ENCODE measurements around the gene CBL. TPM values are rescaled to one million over a fixed set of nuclear protein-coding genes. Genes with fewer than 3 reads are reported as not detected.
A peak's percentile ranks its signal among the peaks of the same experiment; 100 is the strongest.

CBL gene
- total RNA-seq: 13.2 and 20.7 TPM in 2 replicates

DNA sequence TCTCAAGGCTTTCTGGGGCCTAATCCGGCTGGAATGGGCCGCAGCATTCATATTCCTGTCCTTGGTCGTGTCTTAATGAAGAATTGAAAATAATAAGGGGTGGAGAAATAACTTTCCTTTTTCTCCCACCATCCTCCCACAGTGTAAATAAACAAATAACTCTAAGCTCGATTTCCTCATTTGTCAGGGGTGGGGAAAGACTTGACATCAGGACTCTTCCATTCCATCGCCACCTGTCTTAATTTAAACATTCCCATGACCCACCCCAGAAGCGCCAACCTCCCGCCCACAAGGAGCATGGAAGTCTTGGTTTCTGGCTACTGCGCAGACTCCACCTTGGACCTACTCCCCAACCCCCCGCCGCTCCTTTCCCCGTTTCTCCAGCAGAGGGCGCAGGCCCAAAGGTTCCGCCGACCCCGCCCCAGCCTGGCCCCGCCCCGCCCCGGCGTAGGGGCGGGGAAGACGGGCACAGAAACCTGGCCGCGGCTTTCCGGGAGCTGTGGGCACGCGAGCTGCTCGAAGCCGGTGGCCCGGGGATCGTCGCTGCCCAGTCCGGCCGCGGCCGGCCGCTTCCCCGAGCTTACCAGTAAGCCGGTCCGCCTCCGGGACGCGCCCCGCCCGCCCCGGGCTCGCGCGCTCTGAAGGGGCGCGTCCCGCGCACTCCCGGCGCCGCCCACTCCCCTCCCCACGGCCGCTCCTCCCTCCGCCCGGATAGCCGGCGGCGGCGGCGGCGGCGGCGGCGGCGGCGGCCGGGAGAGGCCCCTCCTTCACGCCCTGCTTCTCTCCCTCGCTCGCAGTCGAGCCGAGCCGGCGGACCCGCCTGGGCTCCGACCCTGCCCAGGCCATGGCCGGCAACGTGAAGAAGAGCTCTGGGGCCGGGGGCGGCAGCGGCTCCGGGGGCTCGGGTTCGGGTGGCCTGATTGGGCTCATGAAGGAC is at the start of gene CBL:
TSS of gene CBL (plus strand) at position 766 of the 937 bp plus-strand sequence. CDS start at position 845, 79 bp downstream.
- peak; percentile 90 for DNase-seq (ENCODE audit: low read depth)
- peak within 1 kb of the TSS; percentile 95 for H3K4me3 ChIP-seq (ENCODE audit: low read depth, low read length)
- TF ChIP-seq CTCF (IDR thresholded peaks at IDR 0.05; ENCODE audit: insufficient read depth, low read depth, low read length): peak; percentile 80

GRCh38 chr11:119156496-119156895 is 49.6 kb upstream of the CBL start:
- no peak for TF ChIP-seq CTCF (IDR thresholded peaks at IDR 0.05; ENCODE audit: insufficient read depth, low read depth, low read length)

DNA sequence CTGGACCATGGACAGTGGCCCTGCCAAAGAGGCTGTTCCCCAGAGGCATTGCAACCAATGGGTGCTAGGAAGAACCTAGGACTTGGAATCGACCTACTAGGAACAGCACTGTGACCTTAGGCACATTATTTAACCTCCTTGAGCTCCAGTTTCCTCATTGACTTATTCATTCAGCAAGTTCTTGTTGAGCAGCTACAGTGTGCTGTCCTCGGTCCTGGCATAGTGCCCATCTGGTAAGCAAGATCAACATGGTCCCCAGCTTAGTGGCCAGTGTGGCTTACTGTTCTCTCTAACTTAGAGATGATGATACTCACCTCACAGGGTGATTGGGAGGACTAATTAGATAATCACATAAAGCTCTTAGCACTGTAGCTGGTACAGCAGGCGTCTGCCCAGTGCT is 49.1 kb upstream of the CBL start:
- no peak for TF ChIP-seq CTCF (IDR thresholded peaks at IDR 0.05; ENCODE audit: insufficient read depth, low read depth, low read length)
- H3K4me3 ChIP-seq (ENCODE audit: low read depth, low read length): no peak overlapping the region
- DNase-seq (ENCODE audit: low read depth): no peak

More at GRCh38 chr11:119156496-119156895, 49.6 kb upstream of the CBL start:
- DNase-seq (ENCODE audit: low read depth): no peak
- no peak overlapping the region for H3K4me3 ChIP-seq (ENCODE audit: low read depth, low read length)

- no peak for DNase-seq (ENCODE audit: low read depth)
- H3K4me3 ChIP-seq (ENCODE audit: low read depth, low read length): no peak overlapping the region
- TF ChIP-seq CTCF (IDR thresholded peaks at IDR 0.05; ENCODE audit: insufficient read depth, low read depth, low read length): no peak
Observed at GRCh38 chr11:119158467-119158866, 47.7 kb upstream of the CBL start.

DNA sequence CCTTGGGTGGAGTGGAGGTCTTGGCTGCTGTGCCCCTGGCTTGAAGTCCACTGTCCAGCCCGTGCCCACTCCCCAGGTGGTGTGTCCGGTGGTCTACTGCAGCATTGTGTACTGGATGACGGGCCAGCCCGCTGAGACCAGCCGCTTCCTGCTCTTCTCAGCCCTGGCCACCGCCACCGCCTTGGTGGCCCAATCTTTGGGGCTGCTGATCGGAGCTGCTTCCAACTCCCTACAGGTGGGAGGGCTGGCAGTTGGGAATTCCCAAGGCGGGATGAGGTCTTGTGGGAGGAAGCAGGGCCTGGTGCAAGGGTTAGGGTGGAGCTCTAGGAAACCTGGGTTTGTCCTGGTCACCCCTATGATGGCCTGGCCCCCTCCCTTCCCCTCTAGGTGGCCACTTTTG is 46.0 kb upstream of the CBL start:
- DNase-seq (ENCODE audit: low read depth): no peak
- TF ChIP-seq CTCF (IDR thresholded peaks at IDR 0.05; ENCODE audit: insufficient read depth, low read depth, low read length): no peak
- no peak overlapping the region for H3K4me3 ChIP-seq (ENCODE audit: low read depth, low read length)

DNA sequence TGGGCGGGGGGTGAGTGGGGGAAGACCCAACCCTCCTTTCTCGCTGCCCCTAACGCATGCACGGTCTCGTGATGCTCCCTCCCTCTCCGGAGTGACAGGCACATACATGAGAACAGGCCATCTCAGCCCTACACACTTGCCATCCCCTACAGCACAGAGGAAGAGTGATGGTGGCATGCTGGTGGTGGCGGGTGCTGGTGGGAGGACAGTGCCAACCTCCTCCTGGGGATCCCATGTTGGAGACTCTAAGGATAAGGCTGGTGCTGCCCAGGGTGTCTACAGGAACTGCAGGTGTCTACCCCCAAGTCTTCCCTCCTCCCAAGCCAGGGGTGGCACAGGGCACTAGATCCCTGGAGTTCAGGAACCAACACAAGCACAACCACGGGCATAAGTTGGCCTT is 44.3 kb upstream of the CBL start:
- no peak overlapping the region for H3K4me3 ChIP-seq (ENCODE audit: low read depth, low read length)
- TF ChIP-seq CTCF (IDR thresholded peaks at IDR 0.05; ENCODE audit: insufficient read depth, low read depth, low read length): no peak
- no peak for DNase-seq (ENCODE audit: low read depth)

All from fibroblast of villous mesenchyme (primary cell).